GM19463 (cell line): Measurements from ENCODE around the gene SEC14L2.
"Not testable (repeated sequence)": the region's sequence is repeated elsewhere in the genome, so short reads cannot be mapped to it uniquely, and the experiment has no call there.

Source experiments
- ATAC-seq: cut with Tn5 transposase; IDR thresholded peaks from one replicate; pipeline ENCODE4 v1.9.1; 2021; ENCODE audit warnings: mild to moderate bottlenecking, moderate library complexity; ENCODE audit not compliant: unreplicated experiment

Gene SEC14L2

DNA sequence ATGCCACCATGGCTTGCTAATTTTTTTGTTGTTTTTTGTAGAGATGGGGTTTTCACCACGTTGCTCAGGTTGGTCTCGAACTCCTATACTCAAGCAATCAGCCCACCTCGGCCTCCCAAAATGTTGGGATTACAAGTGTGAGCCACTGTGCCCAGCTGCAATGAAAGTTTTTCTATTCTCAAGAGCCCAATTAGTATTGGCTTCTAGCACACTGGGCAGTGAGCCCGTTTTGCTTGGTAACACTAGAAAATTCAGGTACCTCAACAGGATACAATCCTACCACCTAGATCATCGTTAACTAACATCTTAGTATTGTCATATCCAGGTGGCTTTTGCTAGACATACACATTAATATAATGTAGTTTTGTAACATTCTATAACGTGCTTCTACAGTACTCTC is 56.0 kb downstream of the SEC14L2 start:
- ATAC-seq: no peak

DNA sequence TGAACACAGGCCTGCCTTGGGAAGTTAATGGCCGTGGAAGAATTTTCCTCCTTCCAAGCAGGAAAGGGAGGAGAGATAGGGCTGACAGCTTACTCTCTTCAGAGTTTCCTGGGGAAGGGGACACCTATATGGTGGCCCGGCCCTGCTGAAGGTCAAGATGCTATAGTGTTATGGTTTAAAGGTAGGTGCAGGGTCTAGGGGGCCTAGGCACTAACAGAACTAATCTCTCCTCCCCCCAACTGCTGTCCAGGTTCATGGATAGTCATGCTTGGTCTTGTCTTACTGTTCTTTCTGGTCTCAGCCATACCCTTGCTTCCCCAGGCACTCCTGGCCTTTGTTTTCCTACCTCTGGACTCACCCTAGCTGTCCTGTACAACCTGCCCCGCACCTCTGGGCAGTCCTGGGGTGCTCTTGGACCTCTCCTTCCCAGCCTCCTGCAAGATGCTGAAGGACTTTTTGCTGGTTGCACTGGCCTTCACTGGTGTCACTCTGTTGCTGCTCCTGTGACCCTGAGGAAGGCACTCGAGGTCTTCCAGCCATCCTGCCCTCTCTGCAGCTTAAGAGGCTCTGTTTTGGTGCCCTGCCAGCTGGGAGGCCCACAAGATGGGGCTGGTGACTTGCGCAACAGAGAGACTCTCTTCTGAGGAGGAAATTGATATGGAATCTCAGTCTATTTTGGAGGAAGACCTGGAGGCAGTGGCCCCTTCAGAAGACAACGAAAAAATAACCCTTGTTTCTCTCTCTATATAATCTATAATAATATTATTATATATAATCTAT is 57.1 kb downstream of the SEC14L2 start:
- ATAC-seq: no peak

DNA sequence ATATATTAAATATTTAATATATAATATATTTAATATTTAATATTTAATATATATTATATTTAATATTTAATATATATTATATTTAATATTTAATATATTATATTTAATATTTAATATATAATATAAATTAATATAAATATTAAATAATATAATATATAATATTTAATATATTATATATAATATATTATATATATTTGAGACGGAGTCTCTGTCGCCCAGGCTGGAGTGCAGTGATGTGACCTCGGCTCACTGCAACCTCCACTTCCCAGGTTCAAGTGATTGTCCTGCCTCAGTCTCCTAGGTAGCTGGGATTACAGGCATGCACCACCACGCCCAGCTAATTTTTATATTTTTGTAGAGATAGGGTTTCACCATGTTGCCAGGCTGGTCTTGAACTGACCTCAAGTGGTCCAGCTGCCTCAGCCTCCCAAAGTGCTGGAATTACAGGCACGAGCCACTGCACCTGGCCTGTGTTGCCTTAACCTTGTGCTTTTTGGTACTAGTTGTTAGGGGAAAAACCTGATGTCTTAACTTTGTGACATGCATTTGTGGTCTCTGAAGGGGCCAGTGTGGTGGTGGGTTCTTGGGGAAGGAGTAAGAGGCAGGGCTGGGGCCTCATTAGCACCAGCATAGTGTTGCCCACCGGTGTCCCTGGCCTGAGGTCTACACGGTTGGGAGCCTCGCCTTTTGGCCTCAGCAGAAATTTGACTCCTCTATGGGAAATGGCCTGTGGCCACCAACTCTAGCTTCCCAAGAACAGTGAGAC is 58.4 kb downstream of the SEC14L2 start:
- ATAC-seq: no peak

DNA sequence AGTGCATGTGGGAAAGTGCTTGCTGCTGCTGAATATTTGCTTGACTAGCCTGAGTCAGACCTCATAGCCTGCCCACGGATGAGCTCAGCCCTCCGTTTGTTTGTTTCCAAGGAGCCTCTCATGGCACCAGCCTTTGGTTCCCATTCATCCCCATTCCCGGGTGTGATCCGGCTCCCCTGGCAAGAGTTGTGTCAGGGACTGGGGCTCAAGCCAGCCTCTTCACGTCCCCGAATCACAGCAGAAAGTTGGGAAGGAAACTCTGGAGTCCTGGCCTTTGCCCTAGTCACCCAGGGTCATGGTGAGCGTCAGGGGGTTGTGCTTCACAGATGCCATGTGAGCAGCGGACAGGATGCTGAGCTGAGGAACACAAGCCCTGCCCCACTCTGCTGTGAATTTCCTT is 61.2 kb downstream of the SEC14L2 start:
- no peak for ATAC-seq

DNA sequence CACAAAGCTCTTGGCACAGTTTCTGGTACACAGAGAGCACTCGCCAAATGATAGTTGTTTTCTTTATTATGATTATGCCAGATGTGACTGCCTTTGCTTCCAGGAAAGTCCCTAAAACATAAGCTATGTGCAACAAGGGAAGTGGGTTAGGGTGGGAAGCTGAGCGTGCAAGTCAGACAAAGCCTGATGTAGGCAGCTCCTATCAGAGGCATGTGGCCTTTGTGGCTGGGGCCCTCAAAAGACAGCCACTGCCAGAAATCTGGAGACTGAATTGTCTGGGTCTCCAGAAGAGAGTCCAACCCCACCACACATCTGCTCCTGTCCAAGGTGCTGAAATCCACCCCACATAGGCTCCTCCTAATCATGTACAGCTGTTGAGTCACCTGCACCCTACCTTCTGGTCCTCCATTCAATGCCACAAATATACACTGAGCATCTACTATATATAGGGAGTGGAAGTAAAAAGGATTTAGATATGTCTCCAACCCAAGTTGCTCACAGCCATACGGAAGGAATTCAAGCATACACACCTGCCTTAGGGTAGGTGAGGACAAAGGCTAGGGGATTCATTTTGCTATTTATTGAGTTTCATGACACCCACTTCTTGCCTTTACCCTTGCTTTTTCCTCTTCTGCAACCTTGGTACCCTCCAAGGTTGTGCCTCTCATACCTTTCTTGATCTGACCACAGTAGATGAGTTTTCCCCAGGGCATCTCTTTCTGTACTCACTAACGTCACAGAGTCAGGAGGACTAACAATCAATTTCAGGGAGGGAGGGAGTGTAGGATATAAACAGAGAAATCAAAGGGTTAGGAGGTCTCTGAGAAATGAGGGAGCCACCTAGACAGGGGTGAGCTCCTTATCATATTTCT is 62.6 kb downstream of the SEC14L2 start:
- ATAC-seq: no peak

DNA sequence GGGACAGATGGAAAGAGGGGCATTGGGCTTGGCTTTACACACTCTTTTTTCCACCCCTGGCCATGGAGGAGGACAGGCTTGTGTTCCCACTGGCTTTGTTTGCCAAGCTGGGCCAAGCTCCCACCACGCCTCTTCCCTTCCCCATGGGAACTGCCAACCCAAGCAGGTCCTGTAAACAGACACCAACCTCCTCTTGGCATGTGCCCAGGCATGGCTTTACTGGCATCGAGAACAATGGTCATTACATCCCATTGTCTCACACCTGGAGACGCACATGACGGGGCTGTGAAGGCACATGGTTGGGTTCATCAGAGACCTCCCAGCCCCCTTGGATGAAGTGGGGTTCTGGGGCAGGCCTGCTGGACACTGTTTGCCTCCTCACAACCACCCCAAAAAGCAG is 63.3 kb downstream of the SEC14L2 start:
- no peak for ATAC-seq

DNA sequence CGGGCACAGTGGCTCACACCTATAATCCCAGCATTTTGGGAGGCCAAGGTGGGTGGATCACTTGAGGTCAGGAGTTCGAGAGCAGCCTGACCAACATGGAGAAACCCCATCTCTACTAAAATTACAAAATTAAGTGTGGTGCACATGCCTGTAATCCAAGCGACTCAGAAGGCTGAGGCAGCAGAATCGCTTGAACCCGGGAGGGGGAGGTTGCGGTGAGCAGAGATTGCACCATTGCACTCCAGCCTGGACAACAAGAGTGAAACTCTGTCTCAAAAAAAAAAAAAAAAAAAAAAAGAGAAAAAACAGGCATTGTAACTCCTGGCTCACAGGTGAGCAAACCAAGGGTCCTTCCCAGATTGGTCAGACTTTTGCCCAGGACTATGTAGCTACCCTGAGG is 63.7 kb downstream of the SEC14L2 start:
- ATAC-seq: not testable (repeated sequence)

DNA sequence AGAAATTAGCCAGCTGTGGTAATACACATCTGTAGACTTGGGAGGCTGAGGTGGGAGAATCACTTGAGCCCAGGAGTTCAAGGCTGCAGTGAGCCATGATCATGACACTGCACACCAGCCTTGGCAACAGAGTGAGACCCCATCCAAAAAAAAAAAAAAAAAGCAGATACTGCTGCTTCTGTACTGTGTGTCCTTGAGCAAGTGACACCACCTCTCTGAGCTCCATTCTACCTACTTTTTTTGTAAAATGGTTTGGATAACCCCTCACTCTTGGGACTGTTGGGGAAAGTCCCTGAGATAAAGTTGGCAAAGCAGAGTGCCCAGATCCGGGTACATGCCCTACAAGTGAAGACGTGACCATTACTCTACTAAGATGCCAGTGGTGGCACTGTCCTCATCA is 72.3 kb downstream of the SEC14L2 start:
- ATAC-seq: no peak

DNA sequence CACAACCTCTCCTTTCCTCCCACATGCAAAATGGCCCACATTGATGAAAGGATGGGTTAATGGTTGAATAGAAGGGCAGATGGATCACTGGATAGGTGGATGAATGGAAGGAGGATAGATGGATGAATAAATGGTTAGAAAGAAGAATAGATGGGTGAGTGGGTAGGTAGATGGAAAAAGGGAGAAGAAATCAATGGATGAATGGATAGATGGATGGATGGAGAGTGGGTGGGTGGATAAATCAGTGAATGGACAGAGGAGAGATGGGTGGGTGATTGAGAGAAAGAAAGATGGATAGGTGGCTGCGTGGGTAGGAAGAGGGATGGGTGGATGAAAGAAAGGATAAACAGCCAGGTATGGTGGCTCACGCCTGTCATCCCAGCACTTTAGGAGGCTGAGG is 73.8 kb downstream of the SEC14L2 start:
- no peak for ATAC-seq

DNA sequence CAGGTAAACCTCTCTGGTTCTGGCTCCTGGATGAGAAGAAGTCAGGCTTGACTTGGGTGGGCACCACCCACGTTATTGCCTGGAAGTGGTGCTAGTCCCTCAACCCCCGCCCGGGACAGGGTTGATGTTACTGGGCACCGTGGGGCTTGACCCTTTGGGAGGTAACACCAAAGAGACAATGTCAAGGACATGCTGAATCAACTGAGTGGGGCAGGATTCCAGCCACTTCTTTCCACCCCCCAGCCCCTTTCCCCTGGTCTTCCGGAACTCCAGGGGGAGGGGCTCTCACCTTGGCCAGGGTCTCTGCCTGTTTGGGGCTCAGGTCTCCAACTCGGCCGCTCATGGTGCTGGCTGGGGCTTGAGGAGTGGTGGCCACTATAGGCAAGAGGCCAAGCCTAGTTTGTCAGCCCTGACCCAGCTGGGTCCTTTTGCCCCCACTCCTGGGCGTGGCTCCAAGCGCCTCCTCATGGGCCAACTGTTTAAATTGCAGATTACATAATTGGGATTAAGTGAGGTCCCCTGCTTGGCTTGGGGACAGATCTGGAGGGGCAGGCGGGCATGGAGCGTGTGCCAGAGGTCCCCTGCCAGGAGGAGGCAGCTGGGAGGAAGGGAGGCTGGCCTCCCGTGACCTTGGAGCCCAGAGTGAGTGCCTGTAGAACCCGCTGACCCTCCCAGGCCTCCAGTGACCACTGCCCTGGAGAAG is 74.9 kb downstream of the SEC14L2 start, which contains the start of gene SEC14L3:
Gene SEC14L3, minus strand, starts transcription at position 402 of the 703 bp plus-strand sequence. Its CDS starts 59 bp downstream, at position 343.
- ATAC-seq: no peak

DNA sequence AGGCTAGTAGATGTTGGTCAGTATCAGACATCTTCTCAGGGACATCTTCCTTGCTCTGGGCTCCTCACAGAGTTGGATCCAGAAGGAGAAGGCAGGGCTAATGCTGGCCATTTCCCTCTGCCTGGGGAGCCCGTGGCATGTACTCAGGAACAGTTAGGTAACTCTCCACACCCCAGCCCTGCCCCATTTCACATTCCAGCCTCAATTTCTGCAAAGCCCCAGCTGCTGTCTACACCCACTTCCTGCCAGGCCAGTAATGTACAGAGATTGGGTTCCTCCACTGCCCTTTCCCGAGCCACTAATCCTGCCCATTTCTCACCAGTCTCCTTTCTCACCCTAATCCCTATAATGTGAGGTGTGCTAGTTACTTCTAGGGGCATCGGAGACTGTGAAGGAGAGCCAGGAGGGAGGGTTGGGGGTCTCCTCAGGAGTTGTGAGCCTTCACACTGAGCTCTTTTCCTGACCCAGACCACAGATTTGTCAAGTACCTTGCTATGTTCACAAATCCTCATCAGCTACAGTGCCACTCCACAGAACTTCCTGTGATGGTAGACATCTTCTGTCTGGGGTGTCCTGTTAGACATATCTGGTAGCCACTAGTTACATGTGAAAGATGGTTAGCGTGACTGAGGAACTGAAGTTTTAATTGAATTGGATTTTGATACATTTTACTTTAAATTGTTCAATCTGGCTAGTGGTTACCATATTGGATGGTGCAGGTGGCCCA is 76.3 kb downstream of the SEC14L2 start:
- no peak for ATAC-seq

DNA sequence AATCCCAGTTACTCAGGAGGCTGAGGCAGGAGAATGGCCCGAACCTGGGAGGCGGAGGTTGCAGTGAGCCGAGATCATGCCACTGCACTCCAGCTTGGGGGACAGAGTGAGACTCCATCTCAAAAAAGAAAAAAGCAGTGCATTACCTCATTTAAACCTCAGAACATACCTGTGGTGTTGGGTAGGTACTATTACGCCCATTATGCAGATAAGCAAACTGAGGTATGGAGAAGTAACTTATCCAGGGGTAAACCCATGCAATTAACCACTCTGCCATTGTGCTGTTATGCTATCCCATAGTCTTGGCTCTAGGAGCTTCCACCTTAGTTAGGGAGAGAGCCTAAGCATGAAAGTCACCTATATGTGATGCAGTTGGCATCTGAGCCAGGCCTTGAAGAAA is 77.3 kb downstream of the SEC14L2 start:
- ATAC-seq: no peak
